GM12872 (cell line): ENCODE data around the gene CCDC157.
A peak's percentile ranks its signal among the peaks of the same experiment; 100 is the strongest.

ENCODE experiments used
- CTCF ChIP-seq: IDR thresholded peaks from 3 replicates; pipeline ENCODE4 v1.5.1; 2011; ENCODE audit warnings: low read depth, mild to moderate bottlenecking, low read length, moderate library complexity; ENCODE audit not compliant: insufficient read depth

CCDC157 gene

GRCh38 chr22:30423959-30424533 is 67.2 kb downstream of the CCDC157 start:
- TF ChIP-seq CTCF = no peak

GRCh38 chr22:30424534-30425326 is 67.9 kb downstream of the CCDC157 start:
- TF ChIP-seq CTCF = 0 out of 3 replicates have a peak, but pooled peaks have one; percentile 26

GRCh38 chr22:30425327-30425615 is 68.5 kb downstream of the CCDC157 start:
- no peak for TF ChIP-seq CTCF

- TF ChIP-seq CTCF = no peak
Measured at GRCh38 chr22:30425616-30426387, 69.0 kb downstream of the CCDC157 start, which contains the start of gene MTFP1. MTFP1 (plus strand) TSS chr22:30425768; CDS start chr22:30425880, 112 bp downstream.
